GM12878 (cell line): ENCODE data around the gene POLR1A. TPM values are rescaled to one million over a fixed set of nuclear protein-coding genes. Genes with fewer than 3 reads are reported as not detected.
A peak's percentile ranks its signal among the peaks of the same experiment; 100 is the strongest.

ENCODE experiments used
- ATAC-seq: fragments of 200-7000 bp; cut with Tn5 transposase; 3 replicates; pipeline ENCODE4 v1.9.1; 2020; ENCODE audit warnings: mild to moderate bottlenecking, moderate library complexity
- BruUV-seq: library from RNA; stranded (reverse); fragments of 400-500 nt; replicated peaks from 2 replicates; lab custom pipeline; 2021; lab: Mats Ljungman, UMichigan
- CTCF ChIA-PET: fragments of 300-600 bp; sonication (Branson Sonifier 250); formaldehyde crosslinking; extraction: SDS; loops from one replicate; lab custom pipeline; 2021; ENCODE audit warnings: inconsistent platforms; lab: Yijun Ruan, JAX
- POLR2A ChIA-PET: fragments of 350-600 bp; formaldehyde crosslinking; extraction: SDS; loops from one replicate; lab custom pipeline; 2021; ENCODE audit warnings: inconsistent platforms; lab: Charles Lee
- RAD21 ChIA-PET: fragments of 300-600 bp; sonication (Branson Sonifier 250); formaldehyde crosslinking; loops from one replicate; lab custom pipeline; 2023; ENCODE audit warnings: antibody characterized with exemption; ENCODE audit not compliant: unreplicated experiment; lab: Charles Lee
- SMC1A ChIA-PET: fragments of 300-600 bp; sonication (Branson Sonifier 250); formaldehyde crosslinking; loops from one replicate; lab custom pipeline; 2023; ENCODE audit not compliant: unreplicated experiment, uncharacterized antibody; lab: Charles Lee
- DNase-seq: peaks from one replicate; pipeline ENCODE4 v3.0.0-alpha.2; 2011; ENCODE audit warnings: low read depth, low spot score
- FAIRE-seq: peaks from 3 replicates; lab custom pipeline; 2011; peaks lifted over from hg19 to GRCh38; lab: Jason Lieb, UNC
- H2AFZ ChIP-seq: 2 replicates; pipeline ENCODE4 v1.6.0; 2011; ENCODE audit warnings: low read depth, low read length, control low read depth; ENCODE audit not compliant: control insufficient read depth
- H3K27ac ChIP-seq: 2 replicates; pipeline ENCODE4 v1.5.1; 2011; ENCODE audit warnings: control low read depth; ENCODE audit not compliant: control insufficient read depth, insufficient read depth
- H3K27me3 ChIP-seq, 2 experiments: replicated peaks in 1 of 2; 2 replicates each; pipeline versions ENCODE4 v1.6.0 to v1.6.1; 2011; ENCODE audit warnings: low read length in 1 of 2; ENCODE audit not compliant: control insufficient read depth in 2 of 2, insufficient read depth in 2 of 2
- H3K36me3 ChIP-seq, 2 experiments: 2 replicates each; pipeline ENCODE4 v1.5.1; 2011; ENCODE audit warnings: low read length in 1 of 2; ENCODE audit not compliant: control insufficient read depth in 2 of 2, insufficient read depth in 2 of 2
- H3K4me1 ChIP-seq: 2 replicates; pipeline ENCODE4 v1.6.1; 2011; ENCODE audit warnings: mild to moderate bottlenecking, low read length, moderate library complexity, mixed read lengths; ENCODE audit not compliant: control insufficient read depth, insufficient read depth
- H3K4me2 ChIP-seq: 2 replicates; pipeline ENCODE4 v1.6.0; 2011; ENCODE audit warnings: control low read depth; ENCODE audit not compliant: control insufficient read depth, insufficient read depth
- H3K4me3 ChIP-seq: fragments of 200-600 bp; sonication (generic); 2 replicates; pipeline ENCODE4 v1.5.1; 2016
- H3K79me2 ChIP-seq: 2 replicates; pipeline ENCODE4 v1.6.0; 2011; ENCODE audit warnings: low read length; ENCODE audit not compliant: control insufficient read depth, insufficient read depth
- H3K9ac ChIP-seq: 2 replicates; pipeline ENCODE4 v1.8.0; 2011; ENCODE audit warnings: low read length, control low read depth, mixed read lengths; ENCODE audit not compliant: control insufficient read depth, insufficient read depth
- H3K9me3 ChIP-seq: replicated peaks from 3 replicates; pipeline ENCODE4 v1.5.1; 2011; ENCODE audit warnings: mild to moderate bottlenecking, low read length; ENCODE audit not compliant: control insufficient read depth, insufficient read depth
- H4K20me1 ChIP-seq: 2 replicates; pipeline ENCODE4 v1.6.0; 2011; ENCODE audit not compliant: control insufficient read depth, insufficient read depth
- BCLAF1 ChIP-seq: fragments of 450-650 bp; IDR thresholded peaks from 2 replicates; pipeline ENCODE4 v1.6.1; 2017; ENCODE audit warnings: antibody characterized with exemption, mild to moderate bottlenecking, moderate library complexity
- CHD1 ChIP-seq: IDR thresholded peaks from 2 replicates; pipeline ENCODE4 v1.6.1; 2012; ENCODE audit warnings: low read depth, low read length, improper control_type of control experiment
- IRF5 ChIP-seq: fragments of 450-650 bp; IDR thresholded peaks from 2 replicates; pipeline ENCODE4 v1.6.1; 2017; ENCODE audit warnings: borderline replicate concordance
- MYB ChIP-seq: fragments of 150-350 bp; IDR thresholded peaks from 2 replicates; pipeline ENCODE4 v1.6.1; 2014; ENCODE audit warnings: mild to moderate bottlenecking, low read depth, low read length, borderline replicate concordance
- SPI1 ChIP-seq: IDR thresholded peaks from 2 replicates; pipeline ENCODE4 v1.6.1; 2011; ENCODE audit warnings: low read depth, mild to moderate bottlenecking, low read length, moderate library complexity, borderline replicate concordance; ENCODE audit not compliant: insufficient read depth
- SREBF2 ChIP-seq: IDR thresholded peaks from 2 replicates; pipeline ENCODE4 v1.6.1; 2012; ENCODE audit warnings: mild to moderate bottlenecking, low read length
- SUPT20H ChIP-seq: IDR thresholded peaks from 2 replicates; pipeline ENCODE4 v1.6.1; 2011; ENCODE audit warnings: low read depth, mild to moderate bottlenecking, low read length, moderate library complexity, borderline replicate concordance; ENCODE audit not compliant: control insufficient read depth
- TCF3 ChIP-seq: IDR thresholded peaks from 2 replicates; pipeline ENCODE4 v1.6.1; 2012; ENCODE audit warnings: low read depth, mild to moderate bottlenecking, low read length, borderline replicate concordance; ENCODE audit not compliant: insufficient read depth
- USF2 ChIP-seq: IDR thresholded peaks from 2 replicates; pipeline ENCODE4 v1.6.1; 2011; ENCODE audit warnings: low read depth, low read length, improper control_type of control experiment, borderline replicate concordance
- ZNF687 ChIP-seq: fragments of 450-650 bp; IDR thresholded peaks from 2 replicates; pipeline ENCODE4 v1.6.1; 2017; ENCODE audit warnings: mild to moderate bottlenecking, moderate library complexity
- WGBS: methylation state at CpG from one replicate; pipeline ENCODE4 v1.1.6; 2016; ENCODE audit warnings: low lambda C conversion rate; ENCODE audit not compliant: insufficient replicate concordance, insufficient coverage; ENCODE audit errors: missing lambda C conversion rate; 5-methylcytosine and 5-hydroxymethylcytosine counted together
- in situ Hi-C: fragments of 300-500 bp; cut with MboI; formaldehyde crosslinking; loops from 9 replicates; pipeline ENCODE4 v1.14.3; 2018; ENCODE audit warnings: mixed read lengths
- intact Hi-C: fragments of 100-400 bp; cut with micrococcal nuclease; formaldehyde crosslinking; loops from one replicate; pipeline ENCODE4 v1.14.2; 2022; ENCODE audit not compliant: unreplicated experiment
- polyA plus RNA-seq, 11 experiments: library from polyadenylated mRNA; depleted of rRNA in 4 of 11; unstranded in 6 of 11; stranded (reverse) in 5 of 11; fragments of >200 nt; fragmentation: Nextera tagmentation in 4 of 11; fragmentation: Illumina TruSeq in 1 of 11; extraction: Ambion mirVana in 4 of 11; extraction: Trizol in 1 of 11; gene quantifications; 1 replicate in 1 of 11; 2 replicates in 10 of 11; pipeline versions ENCODE4 v1.2.1 to v1.2.3, GENCODE V29; 2011 to 2016; ENCODE audit warnings: inconsistent platforms in 2 of 11, missing spikeins in 2 of 11, low read depth in 1 of 11
- total RNA-seq, 4 experiments: library from RNA; depleted of rRNA in 3 of 4; stranded (reverse); fragments of >200 nt in 3 of 4; fragmentation: Illumina TruSeq in 1 of 4; extraction: Trizol in 1 of 4; gene quantifications; 2 replicates each; pipeline versions ENCODE4 v1.2.1 to v1.2.3, GENCODE V29; 2013 to 2021

POLR1A gene
- total and polyA plus RNA-seq, 10 of the 15 experiments (the other 5 are each of a cell fraction or from before 2014, with no cell fraction given): 2.1 to 53.9 (median 17.8) TPM

GRCh38 chr2:86105969-86106945 lies 571 bp upstream of the POLR1A start, which contains the start of gene PTCD3:
Gene PTCD3 (plus strand): TSS chr2:86106235. CDS start chr2:86106248, 13 bp downstream.
- TSS peak; percentile 71 for BruUV-seq
- peaks cover 2% of the 10 kb centered on the region; the same call in 2 of the 3 replicates for H3K9me3 ChIP-seq
- SMC1A ChIA-PET: interaction anchor here (0.6 to 3.2 kb wide), 18 partner anchors 8 to 403 kb away, joined by 3 to 12 read pairs (median 4); no protein-coding TSS in a partner anchor
- RAD21 ChIA-PET: interaction anchor here (0.7 to 2.1 kb wide), 10 partner anchors 13 to 282 kb away, joined by 3 to 16 read pairs (median 4); partner anchors contain the start of gene ST3GAL5
- peaks cover 79% of the 10 kb centered on the region for H3K79me2 ChIP-seq
- intact Hi-C loops: no loop called here
- H2AFZ ChIP-seq: peak within 1 kb of the TSS; percentile 99
- ATAC-seq (peak; percentile 95), FAIRE-seq (peak; percentile 73), DNase-seq (peak; percentile 90)
- peaks cover 2 to 13% of the 10 kb centered on the region in 2 experiments; a peak in 3 of 4 replicates for H3K36me3 ChIP-seq
- POLR2A ChIA-PET: interaction anchor here (0.5 to 1.9 kb wide), 12 partner anchors 9 to 538 kb away, joined by 3 to 8 read pairs (median 3); partner anchors contain the start of gene IMMT
- H3K9ac ChIP-seq: peak within 1 kb of the TSS; percentile 93
- under 1% methylated on average over 44 of the region's 44 CpGs for WGBS
- CTCF ChIA-PET: interaction anchor here (0.6 to 3.9 kb wide), 11 partner anchors 12 to 292 kb away, joined by 3 to 23 read pairs (median 4); partner anchors contain the start of gene IMMT
- H3K4me2 ChIP-seq: peak within 1 kb of the TSS; percentile 63
- no peaks in the 10 kb centered on the region for H3K27me3 ChIP-seq
- in situ Hi-C loops: no loop called here
- peak within 1 kb of the TSS; percentile 88 for H3K4me3 ChIP-seq
- H3K4me1 ChIP-seq: no peaks in the 10 kb centered on the region
- no peaks in the 10 kb centered on the region for H4K20me1 ChIP-seq
- H3K27ac ChIP-seq: peak within 1 kb of the TSS; percentile 91
- TF ChIP-seq TCF3 (no peak; the same call in 1 of the 2 replicates), IRF5 (no peak), CHD1 (peak; percentile 99), SPI1 (no peak), BCLAF1 (peak; percentile 94), MYB (0 out of 2 replicates have a peak, but pooled peaks have one; percentile 36), ZNF687 (peak; percentile 73), USF2 (no peak), SREBF2 (no peak), SUPT20H (no peak)
